ENCODE results near the gene ATP2B2. TPM values are rescaled to one million over a fixed set of nuclear protein-coding genes. Genes with fewer than 3 reads are reported as not detected.

ATP2B2 gene
- total RNA-seq, 4 donors from 2014 or later, result 0.42 to 2.0 (median 1.1) TPM

- Histone ChIP-seq H3K27me3 (no peaks in the 10 kb centered on the region), H3K27ac (peak overlapping the region in 3 of 4 donors; percentile 35 to 91 (median 75)), H3K4me1 (peaks cover 0 to 30% (median 12%) of the 10 kb centered on the region in 4 donors), H3K9me3 (no peaks in the 10 kb centered on the region), H3K36me3 (no peaks in the 10 kb centered on the region), H3K4me3 (no peak overlapping the region)
- 31 to 32% methylated on average over 19 of the region's 19 CpGs for WGBS, 2 donors
- DNase-seq (ENCODE audit: low spot score in 2 of 2), result peak; percentile 12 to 42
- TF ChIP-seq EP300 (IDR thresholded peaks at IDR 0.05), result peak in 1 of 2 donors; percentile 46
- no peak for TF ChIP-seq CTCF (IDR thresholded peaks at IDR 0.05)
Observed at GRCh38 chr3:10551821-10552630, 46.6 kb upstream of the ATP2B2 start.

GRCh38 chr3:10551139-10551538 lies 45.8 kb upstream of the ATP2B2 start:
- Histone ChIP-seq H3K4me1 (peaks cover 0 to 30% (median 12%) of the 10 kb centered on the region in 4 donors), H3K4me3 (no peak overlapping the region), H3K27ac (peak overlapping the region in 2 of 4 donors; percentile 75 to 91), H3K36me3 (no peaks in the 10 kb centered on the region), H3K27me3 (no peaks in the 10 kb centered on the region), H3K9me3 (no peaks in the 10 kb centered on the region)
- TF ChIP-seq EP300 (IDR thresholded peaks at IDR 0.05) (no peak), CTCF (IDR thresholded peaks at IDR 0.05) (no peak), POLR2A (IDR thresholded peaks at IDR 0.05) (no peak)
- 81 to 87% methylated on average over 9 of the region's 9 CpGs for whole genome bisulfite sequencing, 2 donors
- no peak for DNase-seq (ENCODE audit: low spot score in 2 of 2)

- Histone ChIP-seq H3K9me3 (no peaks in the 10 kb centered on the region), H3K4me3 (no peak overlapping the region), H3K27me3 (no peaks in the 10 kb centered on the region), H3K36me3 (no peaks in the 10 kb centered on the region), H3K27ac (peak overlapping the region in 2 of 4 donors; percentile 75 to 91), H3K4me1 (peaks cover 0 to 30% (median 12%) of the 10 kb centered on the region in 4 donors)
- no peak for DNase-seq (ENCODE audit: low spot score in 2 of 2)
- TF ChIP-seq EP300 (IDR thresholded peaks at IDR 0.05) (no peak), POLR2A (IDR thresholded peaks at IDR 0.05) (no peak), CTCF (IDR thresholded peaks at IDR 0.05) (no peak)
- 39 to 58% methylated on average over 10 of the region's 10 CpGs for WGBS, 2 donors
Observed at GRCh38 chr3:10550705-10551104, 45.3 kb upstream of the ATP2B2 start.

GRCh38 chr3:10549617-10550230 lies 44.3 kb upstream of the ATP2B2 start:
- H3K4me3 ChIP-seq, result no peak overlapping the region
- H3K36me3 ChIP-seq, result no peaks in the 10 kb centered on the region
- no peak for TF ChIP-seq POLR2A (IDR thresholded peaks at IDR 0.05)
- TF ChIP-seq EP300 (IDR thresholded peaks at IDR 0.05), result no peak
- no peak for TF ChIP-seq CTCF (IDR thresholded peaks at IDR 0.05)
- peak overlapping the region in 1 of 4 donors; percentile 75 for H3K27ac ChIP-seq
- 78 to 82% methylated on average over 2 of the region's 2 CpGs for WGBS, 2 donors
- H3K9me3 ChIP-seq, result no peaks in the 10 kb centered on the region
- H3K27me3 ChIP-seq, result no peaks in the 10 kb centered on the region
- no peak for DNase-seq (ENCODE audit: low spot score in 2 of 2)
- H3K4me1 ChIP-seq, result peaks cover 0 to 28% (median 12%) of the 10 kb centered on the region in 4 donors

GRCh38 chr3:10548992-10549391 lies 43.6 kb upstream of the ATP2B2 start:
- Histone ChIP-seq H3K4me1 (peaks cover 0 to 22% (median 12%) of the 10 kb centered on the region in 4 donors), H3K27ac (no peak overlapping the region), H3K36me3 (no peaks in the 10 kb centered on the region), H3K27me3 (no peaks in the 10 kb centered on the region), H3K4me3 (no peak overlapping the region), H3K9me3 (no peaks in the 10 kb centered on the region)
- DNase-seq (ENCODE audit: low spot score in 2 of 2), result no peak
- TF ChIP-seq POLR2A (IDR thresholded peaks at IDR 0.05) (no peak), EP300 (IDR thresholded peaks at IDR 0.05) (no peak), CTCF (IDR thresholded peaks at IDR 0.05) (no peak)

All from tibial nerve (tissue), 4 donors.